ENCODE results near the gene MCC. TPM values are rescaled to one million over a fixed set of nuclear protein-coding genes. Genes with fewer than 3 reads are reported as not detected.

The MCC gene
- total RNA-seq, 1 experiment from 2014 or later: 0.60 TPM

GRCh38 chr5:113244966-113245365 is 243.3 kb downstream of the MCC start:
- Histone ChIP-seq H3K4me3 (ENCODE audit: low read depth, low read length, poor library complexity, severe bottlenecking) (no peak overlapping the region), H3K27ac (ENCODE audit: low read depth, low read length, poor library complexity, severe bottlenecking) (no peak overlapping the region), H3K9me3 (ENCODE audit: low read depth, low read length, poor library complexity, severe bottlenecking) (no peaks in the 10 kb centered on the region), H3K36me3 (ENCODE audit: insufficient read depth, low read length, poor library complexity, severe bottlenecking) (no peaks in the 10 kb centered on the region), H3K27me3 (replicated peaks; ENCODE audit: insufficient read depth, low read depth, low read length, poor library complexity) (no peaks in the 10 kb centered on the region), H3K4me1 (ENCODE audit: insufficient read depth, low read length, poor library complexity, severe bottlenecking) (no peaks in the 10 kb centered on the region)
- DNase-seq (ENCODE audit: low spot score): no peak
- ChIA-PET CTCF (no interaction called here), POLR2A (ENCODE audit: low non-redundant PET) (no interaction called here)
- TF ChIP-seq, protein P1, sequence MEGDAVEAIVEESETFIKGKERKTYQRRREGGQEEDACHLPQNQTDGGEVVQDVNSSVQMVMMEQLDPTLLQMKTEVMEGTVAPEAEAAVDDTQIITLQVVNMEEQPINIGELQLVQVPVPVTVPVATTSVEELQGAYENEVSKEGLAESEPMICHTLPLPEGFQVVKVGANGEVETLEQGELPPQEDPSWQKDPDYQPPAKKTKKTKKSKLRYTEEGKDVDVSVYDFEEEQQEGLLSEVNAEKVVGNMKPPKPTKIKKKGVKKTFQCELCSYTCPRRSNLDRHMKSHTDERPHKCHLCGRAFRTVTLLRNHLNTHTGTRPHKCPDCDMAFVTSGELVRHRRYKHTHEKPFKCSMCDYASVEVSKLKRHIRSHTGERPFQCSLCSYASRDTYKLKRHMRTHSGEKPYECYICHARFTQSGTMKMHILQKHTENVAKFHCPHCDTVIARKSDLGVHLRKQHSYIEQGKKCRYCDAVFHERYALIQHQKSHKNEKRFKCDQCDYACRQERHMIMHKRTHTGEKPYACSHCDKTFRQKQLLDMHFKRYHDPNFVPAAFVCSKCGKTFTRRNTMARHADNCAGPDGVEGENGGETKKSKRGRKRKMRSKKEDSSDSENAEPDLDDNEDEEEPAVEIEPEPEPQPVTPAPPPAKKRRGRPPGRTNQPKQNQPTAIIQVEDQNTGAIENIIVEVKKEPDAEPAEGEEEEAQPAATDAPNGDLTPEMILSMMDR (conservative IDR thresholded peaks at IDR 0.05; ENCODE audit: low read depth, low read length): no peak
- TF ChIP-seq EZH2 (IDR thresholded peaks at IDR 0.05; ENCODE audit: borderline replicate concordance, low read depth, low read length, poor library complexity, severe bottlenecking): no peak
- intact Hi-C loops (cut with micrococcal nuclease; ENCODE audit: unreplicated experiment): no loop called here
- BruUV-seq (replicated peaks): no TSS peak

DNA sequence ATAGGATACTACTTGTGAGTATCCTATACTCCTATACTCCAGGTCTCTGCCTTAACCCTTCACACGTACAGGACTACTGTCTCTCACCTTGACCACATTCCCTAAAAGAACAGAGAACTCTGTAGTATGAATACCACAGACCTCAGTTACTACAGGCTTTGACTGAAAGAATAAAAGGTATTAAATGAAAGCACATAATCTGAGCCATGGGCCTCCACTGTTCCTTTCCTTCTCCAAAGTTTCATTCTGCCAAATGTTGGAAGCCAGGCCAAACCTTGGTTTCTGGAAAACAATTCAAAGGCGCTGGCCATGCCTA is 244.9 kb downstream of the MCC start:
- no peaks in the 10 kb centered on the region for H3K36me3 ChIP-seq (ENCODE audit: insufficient read depth, low read length, poor library complexity, severe bottlenecking)
- no peaks in the 10 kb centered on the region for H3K4me1 ChIP-seq (ENCODE audit: insufficient read depth, low read length, poor library complexity, severe bottlenecking)
- H3K4me3 ChIP-seq (ENCODE audit: low read depth, low read length, poor library complexity, severe bottlenecking): no peak overlapping the region
- BruUV-seq (replicated peaks): no TSS peak
- ChIA-PET POLR2A (ENCODE audit: low non-redundant PET) (no interaction called here), CTCF (no interaction called here)
- TF ChIP-seq EZH2 (IDR thresholded peaks at IDR 0.05; ENCODE audit: borderline replicate concordance, low read depth, low read length, poor library complexity, severe bottlenecking): no peak
- TF ChIP-seq, protein P1 (conservative IDR thresholded peaks at IDR 0.05; ENCODE audit: low read depth, low read length): no peak
- intact Hi-C loops (cut with micrococcal nuclease; ENCODE audit: unreplicated experiment): no loop called here
- no peak for DNase-seq (ENCODE audit: low spot score)
- no peak overlapping the region for H3K27ac ChIP-seq (ENCODE audit: low read depth, low read length, poor library complexity, severe bottlenecking)
- no peaks in the 10 kb centered on the region for H3K9me3 ChIP-seq (ENCODE audit: low read depth, low read length, poor library complexity, severe bottlenecking)
- no peaks in the 10 kb centered on the region for H3K27me3 ChIP-seq (replicated peaks; ENCODE audit: insufficient read depth, low read depth, low read length, poor library complexity)

GRCh38 chr5:113242481-113243348 is 245.5 kb downstream of the MCC start:
- Histone ChIP-seq H3K9me3 (ENCODE audit: low read depth, low read length, poor library complexity, severe bottlenecking) (no peaks in the 10 kb centered on the region), H3K4me1 (ENCODE audit: insufficient read depth, low read length, poor library complexity, severe bottlenecking) (no peaks in the 10 kb centered on the region), H3K27ac (ENCODE audit: low read depth, low read length, poor library complexity, severe bottlenecking) (no peak overlapping the region), H3K36me3 (ENCODE audit: insufficient read depth, low read length, poor library complexity, severe bottlenecking) (no peaks in the 10 kb centered on the region), H3K4me3 (ENCODE audit: low read depth, low read length, poor library complexity, severe bottlenecking) (no peak overlapping the region), H3K27me3 (replicated peaks; ENCODE audit: insufficient read depth, low read depth, low read length, poor library complexity) (no peaks in the 10 kb centered on the region)
- intact Hi-C loops (cut with micrococcal nuclease; ENCODE audit: unreplicated experiment): no loop called here
- no peak for DNase-seq (ENCODE audit: low spot score)
- ChIA-PET POLR2A (ENCODE audit: low non-redundant PET) (no interaction called here), CTCF (no interaction called here)
- TF ChIP-seq, protein P1 (conservative IDR thresholded peaks at IDR 0.05; ENCODE audit: low read depth, low read length): no peak
- no peak for TF ChIP-seq EZH2 (IDR thresholded peaks at IDR 0.05; ENCODE audit: borderline replicate concordance, low read depth, low read length, poor library complexity, severe bottlenecking)
- no TSS peak for BruUV-seq (replicated peaks)

All from A673 (cell line).